ENCODE results near the gene WASHC2A. TPM values are rescaled to one million over a fixed set of nuclear protein-coding genes. Genes with fewer than 3 reads are reported as not detected.
"Not testable (repeated sequence)": the region's sequence is repeated elsewhere in the genome, so short reads cannot be mapped to it uniquely, and the experiment has no call there.

The WASHC2A gene
- total and polyA plus RNA-seq, 8 donors, result 8.8 to 47.8 (median 22.9) TPM

DNA sequence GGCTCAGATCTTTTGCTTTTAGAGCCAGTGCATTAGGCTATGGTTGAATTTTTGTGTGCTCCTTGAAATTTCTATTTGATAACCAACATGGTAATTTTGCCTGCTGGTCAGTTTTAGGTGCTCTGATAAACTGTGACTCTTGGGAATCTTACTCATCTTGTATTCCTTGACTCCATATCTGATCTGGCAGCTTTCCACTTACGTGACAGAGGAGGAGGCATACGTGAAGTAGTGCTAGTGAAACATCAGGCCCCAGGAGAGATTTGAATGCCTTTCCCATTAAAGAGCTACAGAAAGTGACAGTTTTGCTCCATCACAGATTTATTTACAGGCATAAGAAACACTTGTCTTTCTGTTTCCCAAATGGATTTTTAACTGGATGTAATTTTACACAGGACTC is 59.0 kb downstream of the WASHC2A start:
- not testable (repeated sequence) for H3K9me3 ChIP-seq
- WGBS, 5 donors, result 71 to 100% (median 81%) methylated on average over 2 of the region's 2 CpGs; no CpG with 5 or more reads in 1 of the 5 donors

DNA sequence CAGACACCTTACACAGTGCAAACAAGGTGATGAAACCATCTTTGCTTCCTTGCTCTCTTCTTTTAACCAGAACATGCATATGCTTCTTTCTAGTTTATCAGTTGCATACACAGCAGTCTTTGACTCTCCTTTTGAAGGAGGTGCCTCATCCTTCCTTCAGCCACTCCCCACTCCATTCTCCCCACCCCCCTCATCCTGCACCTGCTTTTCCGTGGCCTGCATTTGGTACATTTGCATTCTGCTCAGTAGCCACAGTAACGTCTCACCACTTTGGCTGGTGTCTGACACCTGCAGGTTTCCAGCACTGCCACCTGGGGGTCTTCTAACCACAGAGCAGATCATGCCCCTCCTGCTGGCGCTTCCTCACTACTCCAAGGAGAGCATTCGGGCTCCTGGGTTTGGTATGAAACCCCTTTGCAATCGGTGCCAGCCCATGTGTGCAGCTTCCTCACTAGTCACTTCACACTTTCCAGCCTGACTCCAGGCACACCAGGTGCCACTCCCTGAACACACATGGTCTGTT is 60.1 kb downstream of the WASHC2A start:
- H3K36me3 ChIP-seq, result peaks cover 6 to 74% (median 58%) of the 10 kb centered on the region in 4 donors
- DNase-seq, result not testable (repeated sequence)
- 47 to 75% (median 65%) methylated on average over 1 to 2 of the region's 5 CpGs for WGBS, 5 donors

More for the DNA sequence above, 59.0 kb downstream of the WASHC2A start:
- intact Hi-C loops (cut with DNase I; ENCODE audit: low total_unique reads); DNase-seq; H3K27me3 ChIP-seq; H3K27ac ChIP-seq; H3K4me1 ChIP-seq; H3K4me3 ChIP-seq: not testable (repeated sequence)
- peaks cover 6 to 64% (median 48%) of the 10 kb centered on the region in 4 donors for H3K36me3 ChIP-seq

DNA sequence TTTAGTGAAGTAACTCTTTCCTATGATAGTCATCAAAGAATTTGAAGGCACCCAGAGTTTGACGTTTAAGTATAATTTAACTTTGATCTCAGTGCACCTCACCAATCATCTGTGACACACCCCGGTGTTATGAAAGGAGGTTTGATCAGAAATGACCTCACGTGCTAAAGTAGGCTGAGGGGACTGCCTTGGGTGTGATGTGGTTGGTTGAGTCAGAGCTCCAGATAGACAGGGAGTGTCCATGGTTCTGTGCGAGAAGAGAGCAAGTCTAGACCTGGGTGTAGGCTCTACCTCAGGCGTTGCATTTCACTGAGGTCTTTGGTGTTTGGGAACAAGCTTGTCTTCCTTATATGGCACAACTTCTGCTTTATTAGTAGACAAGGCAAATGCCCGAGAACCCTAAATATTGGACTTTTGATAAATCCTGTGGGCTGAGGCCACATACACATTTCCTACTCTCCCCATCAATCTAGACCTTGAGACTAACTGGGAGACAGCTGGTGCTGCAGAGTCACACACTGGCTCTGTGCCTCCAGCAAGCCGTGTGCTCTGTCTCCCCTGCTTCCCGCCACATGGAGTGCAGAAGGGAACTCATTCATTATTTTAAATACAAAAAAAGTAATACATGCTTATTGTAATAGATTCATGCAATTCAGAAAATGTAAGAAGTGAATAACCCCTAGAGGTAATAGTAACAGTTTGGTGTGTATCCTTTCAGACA is 63.7 kb downstream of the WASHC2A start:
- H3K9me3 ChIP-seq; H3K4me3 ChIP-seq; DNase-seq; intact Hi-C loops (cut with DNase I; ENCODE audit: low total_unique reads); H3K27me3 ChIP-seq; H3K27ac ChIP-seq; H3K4me1 ChIP-seq: not testable (repeated sequence)
- H3K36me3 ChIP-seq, result peaks cover 3 to 71% (median 55%) of the 10 kb centered on the region in 4 donors
- 81 to 92% (median 90%) methylated on average over 7 to 8 of the region's 8 CpGs for WGBS, 5 donors

More for the DNA sequence above, 60.1 kb downstream of the WASHC2A start:
- H3K9me3 ChIP-seq; H3K27ac ChIP-seq; H3K4me3 ChIP-seq; intact Hi-C loops (cut with DNase I; ENCODE audit: low total_unique reads); H3K27me3 ChIP-seq; H3K4me1 ChIP-seq: not testable (repeated sequence)

DNA sequence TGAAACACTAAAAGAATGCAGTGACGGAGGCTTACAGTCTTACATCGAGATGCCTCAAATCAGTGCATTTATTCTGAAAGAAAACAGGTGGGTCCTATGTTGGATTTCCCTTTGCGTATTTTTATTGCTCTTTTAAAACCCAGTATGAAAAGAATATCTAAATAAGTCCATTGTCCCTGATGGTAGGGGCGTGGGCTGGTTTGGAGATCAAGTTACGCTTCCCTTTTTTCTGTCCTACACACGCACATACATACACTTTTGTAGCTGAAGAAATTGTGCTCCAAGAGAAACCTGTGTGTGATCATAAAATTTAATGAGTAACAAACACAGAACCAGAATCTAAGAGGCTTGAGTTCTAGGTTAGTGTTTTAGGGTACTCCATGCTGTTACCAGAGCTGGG is 64.6 kb downstream of the WASHC2A start:
- H3K27me3 ChIP-seq; H3K9me3 ChIP-seq; H3K4me3 ChIP-seq; H3K27ac ChIP-seq; H3K4me1 ChIP-seq; DNase-seq; intact Hi-C loops (cut with DNase I; ENCODE audit: low total_unique reads): not testable (repeated sequence)
- H3K36me3 ChIP-seq, result peaks cover 3 to 65% (median 49%) of the 10 kb centered on the region in 4 donors
- 91 to 96% (median 95%) methylated on average over 6 of the region's 6 CpGs for WGBS, 5 donors

DNA sequence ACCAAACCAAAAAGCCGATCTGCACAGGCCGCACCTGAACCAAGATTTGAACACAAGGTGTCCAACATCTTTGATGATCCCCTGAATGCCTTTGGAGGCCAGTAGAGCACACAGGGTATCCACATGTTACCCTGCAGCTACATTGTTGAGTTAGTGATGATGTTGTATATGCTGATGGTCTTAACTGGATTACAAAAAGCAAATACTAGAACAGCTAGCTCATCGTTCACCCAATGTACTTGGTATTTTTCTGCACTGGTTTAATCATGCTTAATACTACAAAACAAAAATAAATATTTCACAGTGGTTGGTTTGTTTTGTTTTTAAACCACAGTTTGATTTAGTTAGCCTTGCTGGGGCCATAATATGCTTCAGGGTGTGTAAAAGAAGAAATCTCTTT is 65.1 kb downstream of the WASHC2A start:
- intact Hi-C loops (cut with DNase I; ENCODE audit: low total_unique reads); H3K4me1 ChIP-seq; H3K9me3 ChIP-seq; H3K4me3 ChIP-seq; H3K27ac ChIP-seq; DNase-seq; H3K27me3 ChIP-seq: not testable (repeated sequence)
- peaks cover 3 to 62% (median 47%) of the 10 kb centered on the region in 4 donors for H3K36me3 ChIP-seq
- 81 to 89% (median 87%) methylated on average over 3 of the region's 3 CpGs for WGBS, 5 donors

DNA sequence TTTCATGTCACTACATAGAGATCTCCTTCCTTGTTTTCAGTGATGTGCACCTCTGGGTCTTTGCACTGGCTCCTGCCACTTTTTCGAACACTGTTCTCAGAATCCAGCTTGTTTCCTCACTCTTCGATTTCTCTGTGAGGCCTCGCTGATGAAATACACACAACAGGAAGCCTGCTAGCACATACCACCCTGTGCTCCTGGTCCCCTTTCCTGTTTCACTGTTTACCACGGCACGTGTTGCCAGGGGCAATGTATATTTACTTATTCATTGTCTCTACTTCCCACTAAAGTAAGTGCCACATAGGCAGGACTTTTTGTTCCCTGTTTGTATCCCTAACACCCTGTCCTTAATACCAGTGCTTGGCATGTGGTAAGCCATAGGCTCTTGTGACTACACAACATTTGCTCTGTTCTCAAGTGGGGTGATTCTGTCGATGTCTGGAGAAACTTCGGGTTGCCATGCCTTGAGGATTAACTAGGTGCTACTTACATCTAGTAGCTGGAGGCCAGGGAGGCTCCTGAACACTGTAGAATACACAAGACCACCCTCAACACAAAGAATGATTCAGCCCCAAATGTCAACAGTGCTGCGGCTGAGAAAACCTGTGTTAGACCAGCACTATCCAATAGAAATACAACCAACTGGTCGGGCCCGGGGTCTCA is 75.9 kb downstream of the WASHC2A start:
- H3K4me1 ChIP-seq; H3K4me3 ChIP-seq; H3K27me3 ChIP-seq; intact Hi-C loops (cut with DNase I; ENCODE audit: low total_unique reads); H3K9me3 ChIP-seq; H3K27ac ChIP-seq; H3K36me3 ChIP-seq: not testable (repeated sequence)
- peak in 1 of 2 donors; percentile 42 for DNase-seq
- WGBS, 5 donors, result 18 to 32% (median 31%) methylated on average over 4 to 10 of the region's 10 CpGs

DNA sequence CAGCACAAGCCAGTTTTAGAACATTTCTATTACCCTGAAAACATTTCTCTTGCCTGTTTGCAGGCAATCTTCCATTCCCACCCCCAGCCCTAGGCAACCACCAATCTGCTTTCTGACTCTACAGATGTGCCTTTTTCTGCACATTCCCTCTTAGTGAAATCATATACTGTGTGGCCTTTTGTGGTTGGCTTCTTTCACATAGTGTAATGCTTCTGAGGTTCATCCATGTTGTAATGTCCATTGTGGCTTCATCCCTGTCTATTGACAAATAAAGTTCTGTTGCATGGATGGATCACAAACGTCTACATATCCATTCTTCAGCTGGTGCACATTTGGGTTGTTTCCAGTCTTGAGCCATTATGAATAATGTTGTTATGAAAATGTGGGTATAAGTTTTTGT is 77.8 kb downstream of the WASHC2A start:
- 0% methylated on average over 1 of the region's 1 CpG for WGBS, 5 donors
- intact Hi-C loops (cut with DNase I; ENCODE audit: low total_unique reads); H3K27ac ChIP-seq; H3K36me3 ChIP-seq; DNase-seq; H3K9me3 ChIP-seq; H3K27me3 ChIP-seq; H3K4me1 ChIP-seq; H3K4me3 ChIP-seq: not testable (repeated sequence)

DNA sequence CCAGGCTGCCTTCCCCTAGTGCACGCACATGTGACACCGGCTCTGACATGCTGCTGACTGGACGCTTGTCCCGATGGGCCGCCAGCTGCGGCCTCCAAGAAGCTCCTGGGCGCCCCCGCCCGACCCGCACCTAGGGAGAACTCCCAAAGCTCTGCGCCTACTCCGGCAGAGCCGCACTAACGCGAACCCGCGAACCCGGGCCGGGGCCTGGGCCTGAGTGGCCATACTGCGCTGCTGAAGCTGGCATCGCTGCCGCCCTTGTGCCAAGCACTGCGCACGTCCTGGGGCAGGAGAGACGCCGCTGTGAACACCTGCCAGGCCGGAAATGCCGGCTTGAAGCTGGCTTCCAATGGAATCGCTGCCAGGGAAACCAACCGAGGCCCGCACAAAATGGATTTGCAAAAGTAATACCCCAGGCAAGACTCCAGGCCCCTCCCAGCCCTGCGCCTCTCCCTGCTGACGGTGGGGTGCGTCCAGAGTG is 85.1 kb downstream of the WASHC2A start:
- TF ChIP-seq, protein P1, sequence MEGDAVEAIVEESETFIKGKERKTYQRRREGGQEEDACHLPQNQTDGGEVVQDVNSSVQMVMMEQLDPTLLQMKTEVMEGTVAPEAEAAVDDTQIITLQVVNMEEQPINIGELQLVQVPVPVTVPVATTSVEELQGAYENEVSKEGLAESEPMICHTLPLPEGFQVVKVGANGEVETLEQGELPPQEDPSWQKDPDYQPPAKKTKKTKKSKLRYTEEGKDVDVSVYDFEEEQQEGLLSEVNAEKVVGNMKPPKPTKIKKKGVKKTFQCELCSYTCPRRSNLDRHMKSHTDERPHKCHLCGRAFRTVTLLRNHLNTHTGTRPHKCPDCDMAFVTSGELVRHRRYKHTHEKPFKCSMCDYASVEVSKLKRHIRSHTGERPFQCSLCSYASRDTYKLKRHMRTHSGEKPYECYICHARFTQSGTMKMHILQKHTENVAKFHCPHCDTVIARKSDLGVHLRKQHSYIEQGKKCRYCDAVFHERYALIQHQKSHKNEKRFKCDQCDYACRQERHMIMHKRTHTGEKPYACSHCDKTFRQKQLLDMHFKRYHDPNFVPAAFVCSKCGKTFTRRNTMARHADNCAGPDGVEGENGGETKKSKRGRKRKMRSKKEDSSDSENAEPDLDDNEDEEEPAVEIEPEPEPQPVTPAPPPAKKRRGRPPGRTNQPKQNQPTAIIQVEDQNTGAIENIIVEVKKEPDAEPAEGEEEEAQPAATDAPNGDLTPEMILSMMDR (IDR thresholded peaks at IDR 0.05), result no peak
- TF ChIP-seq POLR2A (IDR thresholded peaks at IDR 0.05), result no peak
- TF ChIP-seq POLR2AphosphoS5 (IDR thresholded peaks at IDR 0.05), result no peak
- TF ChIP-seq EP300 (IDR thresholded peaks at IDR 0.05), result no peak
- Histone ChIP-seq H3K27ac (no peak overlapping the region), H3K27me3 (peaks cover 0 to 6% (median 0%) of the 10 kb centered on the region in 3 donors), H3K36me3 (no peaks in the 10 kb centered on the region), H3K4me3 (peak overlapping the region; percentile 14 to 31 (median 25)), H3K4me1 (peaks cover 0 to 4% (median 0%) of the 10 kb centered on the region in 4 donors), H3K9me3 (no peaks in the 10 kb centered on the region)
- intact Hi-C loops (cut with DNase I; ENCODE audit: low total_unique reads), result no loop called here
- peak; percentile 37 to 47 for DNase-seq
- WGBS, 5 donors, result 1 to 5% (median 3%) methylated on average over 19 to 34 of the region's 34 CpGs

DNA sequence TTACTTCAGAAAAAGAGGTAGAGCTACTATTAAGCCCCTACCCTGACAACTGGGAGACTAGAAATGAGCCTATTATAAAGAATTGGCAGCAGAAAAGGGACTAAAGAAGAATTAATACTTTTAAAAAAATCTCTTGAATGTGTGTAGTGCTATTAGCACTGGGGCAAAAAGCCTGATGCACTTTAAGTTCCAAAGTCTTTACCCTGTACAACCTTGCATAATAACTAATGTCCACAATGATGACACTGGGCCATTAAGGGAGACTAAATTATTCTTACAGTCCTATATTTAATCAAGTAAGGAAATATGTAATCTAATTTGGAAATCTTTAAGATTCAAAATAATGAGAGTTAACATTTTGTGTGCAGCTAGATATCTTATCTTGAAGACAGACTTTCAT is 90.1 kb downstream of the WASHC2A start:
- intact Hi-C loops (cut with DNase I; ENCODE audit: low total_unique reads); H3K27me3 ChIP-seq; H3K9me3 ChIP-seq; DNase-seq; H3K4me1 ChIP-seq; H3K36me3 ChIP-seq; H3K27ac ChIP-seq; H3K4me3 ChIP-seq: not testable (repeated sequence)

DNA sequence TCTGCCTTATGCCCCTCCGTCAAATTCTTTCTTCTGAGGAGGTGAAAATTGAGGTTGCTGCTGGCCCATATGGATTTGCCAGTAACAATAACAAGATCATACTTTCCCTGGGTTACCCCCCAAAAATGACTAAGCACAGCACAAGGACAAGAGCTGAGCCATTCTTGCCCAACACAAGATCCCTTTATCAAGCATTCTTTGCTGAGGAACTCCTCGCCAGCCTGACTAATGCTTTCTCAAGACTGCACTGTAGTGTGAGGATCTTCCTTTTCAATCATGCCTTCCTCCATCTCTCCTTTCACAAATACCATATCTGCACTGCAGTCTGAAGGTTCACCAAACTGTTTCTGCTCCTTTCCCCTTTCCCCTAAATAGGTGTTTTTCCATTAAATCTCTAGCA is 92.1 kb downstream of the WASHC2A start:
- H3K4me1 ChIP-seq; intact Hi-C loops (cut with DNase I; ENCODE audit: low total_unique reads); H3K36me3 ChIP-seq; H3K9me3 ChIP-seq; H3K4me3 ChIP-seq; DNase-seq; H3K27me3 ChIP-seq; H3K27ac ChIP-seq: not testable (repeated sequence)
- WGBS, 5 donors, result 84 to 92% (median 90%) methylated on average over 2 of the region's 2 CpGs

Measured in stomach (tissue), 9 donors.